Kidney epithelial cell (primary cell): Measurements from ENCODE around the gene CCDC182. TPM values are rescaled to one million over a fixed set of nuclear protein-coding genes. Genes with fewer than 3 reads are reported as not detected.

Source experiments
- DNase-seq: peaks from one replicate; pipeline ENCODE4 v3.0.0-alpha.2; 2010; ENCODE audit warnings: low read depth
- H3K27me3 ChIP-seq: 2 replicates; pipeline ENCODE4 v1.6.0; 2011; ENCODE audit warnings: low read length; ENCODE audit not compliant: control insufficient read depth, insufficient read depth
- H3K36me3 ChIP-seq: 2 replicates; pipeline ENCODE4 v1.5.1; 2011; ENCODE audit warnings: low read length; ENCODE audit not compliant: control insufficient read depth, insufficient read depth
- H3K4me3 ChIP-seq: 2 replicates; pipeline ENCODE4 v1.5.1; 2011; ENCODE audit warnings: low read depth, mild to moderate bottlenecking, control low read depth, low read length
- CTCF ChIP-seq: IDR thresholded peaks from 2 replicates; pipeline ENCODE4 v1.5.1; 2011; ENCODE audit warnings: mild to moderate bottlenecking, moderate library complexity, low read length, control low read depth, inconsistent platforms; ENCODE audit not compliant: insufficient read depth, poor library complexity, severe bottlenecking
- total RNA-seq: library from RNA; depleted of rRNA; stranded (reverse); fragments of >200 nt; gene quantifications from 2 replicates; pipeline ENCODE4 v1.2.3, GENCODE V29; 2015

The CCDC182 gene
- total RNA-seq, 1 donor from 2014 or later = not detected

- TF ChIP-seq CTCF = no peak
- H3K27me3 ChIP-seq = peaks cover 20% of the 10 kb centered on the region
These were observed 9.9 kb downstream of the CCDC182 start for GRCh38 chr17:57735230-57735629.

GRCh38 chr17:57733085-57733484 is 12.0 kb downstream of the CCDC182 start:
- no peak for DNase-seq
- Histone ChIP-seq H3K27me3 (peaks cover 28% of the 10 kb centered on the region), H3K4me3 (no peak overlapping the region), H3K36me3 (no peaks in the 10 kb centered on the region)
- TF ChIP-seq CTCF = no peak

More at GRCh38 chr17:57735230-57735629, 9.9 kb downstream of the CCDC182 start:
- H3K4me3 ChIP-seq = no peak overlapping the region
- DNase-seq = no peak
- H3K36me3 ChIP-seq = no peaks in the 10 kb centered on the region

- Histone ChIP-seq H3K27me3 (peaks cover 36% of the 10 kb centered on the region), H3K4me3 (no peak overlapping the region), H3K36me3 (no peaks in the 10 kb centered on the region)
- no peak for DNase-seq
- no peak for TF ChIP-seq CTCF
These were observed 13.0 kb downstream of the CCDC182 start for GRCh38 chr17:57732062-57732461.

- no peak for TF ChIP-seq CTCF
- no peak overlapping the region for H3K4me3 ChIP-seq
- H3K36me3 ChIP-seq = no peaks in the 10 kb centered on the region
- DNase-seq = no peak
- peaks cover 45% of the 10 kb centered on the region for H3K27me3 ChIP-seq
These were observed 14.9 kb downstream of the CCDC182 start for GRCh38 chr17:57730026-57730701.

GRCh38 chr17:57727630-57728175 is 17.4 kb downstream of the CCDC182 start:
- TF ChIP-seq CTCF = no peak
- Histone ChIP-seq H3K4me3 (no peak overlapping the region), H3K27me3 (peaks cover 45% of the 10 kb centered on the region), H3K36me3 (no peaks in the 10 kb centered on the region)
- no peak for DNase-seq

GRCh38 chr17:57726838-57727237 is 18.3 kb downstream of the CCDC182 start:
- H3K4me3 ChIP-seq = no peak overlapping the region
- peaks cover 47% of the 10 kb centered on the region for H3K27me3 ChIP-seq
- H3K36me3 ChIP-seq = no peaks in the 10 kb centered on the region
- no peak for TF ChIP-seq CTCF
- DNase-seq = no peak
